Fibroblast of skin of left quadriceps (primary cell): Measurements from ENCODE around the gene UGT1A8.

Source experiments
- DNase-seq, 2 experiments: peaks; one replicate each; pipeline ENCODE4 v3.0.0-alpha.2; 2013; ENCODE audit warnings: low read depth in 2 of 2

UGT1A8 gene

GRCh38 chr2:233818639-233819621 is 201.5 kb downstream of the UGT1A8 start:
- no peak for DNase-seq

- DNase-seq, result no peak
These were observed 202.7 kb downstream of the UGT1A8 start for GRCh38 chr2:233819884-233820773.

GRCh38 chr2:233820774-233821105 is 203.3 kb downstream of the UGT1A8 start:
- DNase-seq, result no peak

- no peak for DNase-seq
These were observed 203.8 kb downstream of the UGT1A8 start for GRCh38 chr2:233821196-233821595.

- DNase-seq, result no peak
These were observed 204.3 kb downstream of the UGT1A8 start for GRCh38 chr2:233821709-233822100.

GRCh38 chr2:233822101-233822771 is 204.8 kb downstream of the UGT1A8 start:
- DNase-seq, result no peak
